IPS-20b (cell line): ENCODE measurements around the gene GALNT8.
"Not testable (repeated sequence)": the region's sequence is repeated elsewhere in the genome, so short reads cannot be mapped to it uniquely, and the experiment has no call there.

Experiments
- H3K27ac ChIP-seq: one replicate; pipeline ENCODE4 v1.5.1; 2013; ENCODE audit warnings: low read length
- H3K27me3 ChIP-seq: 2 replicates; pipeline ENCODE4 v1.6.1; 2013; ENCODE audit warnings: mild to moderate bottlenecking, low read length, inconsistent platforms; ENCODE audit not compliant: insufficient read depth
- H3K36me3 ChIP-seq: 2 replicates; pipeline ENCODE4 v1.6.1; 2013; ENCODE audit warnings: low read depth, mild to moderate bottlenecking, inconsistent platforms, low read length, moderate library complexity; ENCODE audit not compliant: insufficient read depth
- H3K4me1 ChIP-seq: 2 replicates; pipeline ENCODE4 v1.6.1; 2013; ENCODE audit warnings: mild to moderate bottlenecking, control low read depth, inconsistent platforms, low read length, moderate library complexity; ENCODE audit not compliant: insufficient read depth
- H3K4me3 ChIP-seq: 2 replicates; pipeline ENCODE4 v1.5.1; 2013; ENCODE audit warnings: mild to moderate bottlenecking, low read length, inconsistent platforms
- H3K9ac ChIP-seq: 2 replicates; pipeline ENCODE4 v1.6.1; 2013; ENCODE audit warnings: low read depth, mild to moderate bottlenecking, inconsistent platforms, low read length, moderate library complexity
- H3K9me3 ChIP-seq: 2 replicates; pipeline ENCODE4 v1.6.1; 2013; ENCODE audit warnings: mild to moderate bottlenecking, low read depth, low read length, inconsistent platforms; ENCODE audit not compliant: insufficient read depth

The GALNT8 gene

GRCh38 chr12:4745249-4745648, 25.0 kb downstream of the GALNT8 start:
- H3K27ac ChIP-seq = no peak overlapping the region
- H3K36me3 ChIP-seq = peaks cover 5% of the 10 kb centered on the region
- no peak overlapping the region for H3K4me3 ChIP-seq
- peaks cover 3% of the 10 kb centered on the region; the same call in 1 of the 2 replicates for H3K9me3 ChIP-seq
- no peak overlapping the region for H3K9ac ChIP-seq
- no peaks in the 10 kb centered on the region for H3K27me3 ChIP-seq
- no peaks in the 10 kb centered on the region for H3K4me1 ChIP-seq

GRCh38 chr12:4751654-4752053, 31.5 kb downstream of the GALNT8 start:
- H3K4me3 ChIP-seq, H3K27me3 ChIP-seq, H3K9me3 ChIP-seq, H3K27ac ChIP-seq, H3K4me1 ChIP-seq, H3K9ac ChIP-seq, H3K36me3 ChIP-seq: not testable (repeated sequence)

- H3K27me3 ChIP-seq = no peaks in the 10 kb centered on the region
- H3K27ac ChIP-seq = peak overlapping the region; percentile 11
- no peaks in the 10 kb centered on the region for H3K9me3 ChIP-seq
- H3K4me3 ChIP-seq = no peak overlapping the region
- H3K4me1 ChIP-seq = peaks cover 4% of the 10 kb centered on the region; the same call in 1 of the 2 replicates
- peak overlapping the region; percentile 38; the same call in 1 of the 2 replicates for H3K9ac ChIP-seq
- H3K36me3 ChIP-seq = no peaks in the 10 kb centered on the region
Measured at GRCh38 chr12:4762773-4763172, 42.6 kb downstream of the GALNT8 start.

GRCh38 chr12:4763549-4763948, 43.3 kb downstream of the GALNT8 start:
- peaks cover 4% of the 10 kb centered on the region; the same call in 1 of the 2 replicates for H3K4me1 ChIP-seq
- H3K27me3 ChIP-seq = no peaks in the 10 kb centered on the region

DNA sequence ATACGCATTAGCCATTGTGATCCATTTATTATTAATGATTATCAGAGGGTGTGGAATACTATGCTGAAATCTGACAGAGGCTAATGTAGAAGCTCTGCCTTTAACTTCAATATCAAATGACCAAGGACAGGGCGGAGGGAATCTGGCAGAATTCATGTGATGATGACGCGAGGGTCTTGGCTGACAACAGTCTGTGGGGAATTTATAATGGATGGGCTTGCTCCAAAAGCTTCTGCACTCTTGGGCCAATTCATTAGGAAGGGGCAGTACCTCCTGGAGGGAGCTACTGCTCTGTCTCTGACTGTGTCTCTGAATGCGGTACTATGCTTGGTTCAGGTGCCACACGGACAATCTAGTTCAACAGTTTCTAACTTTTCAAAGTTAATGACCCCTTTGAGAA, 46.2 kb downstream of the GALNT8 start:
- no peaks in the 10 kb centered on the region for H3K9me3 ChIP-seq
- no peaks in the 10 kb centered on the region for H3K36me3 ChIP-seq

More at GRCh38 chr12:4763549-4763948, 43.3 kb downstream of the GALNT8 start:
- Histone ChIP-seq H3K27ac (no peak overlapping the region), H3K36me3 (no peaks in the 10 kb centered on the region), H3K9ac (peak overlapping the region; percentile 38; the same call in 1 of the 2 replicates), H3K4me3 (no peak overlapping the region), H3K9me3 (no peaks in the 10 kb centered on the region)

GRCh38 chr12:4767186-4767585, 47.0 kb downstream of the GALNT8 start:
- H3K4me3 ChIP-seq = no peak overlapping the region
- no peaks in the 10 kb centered on the region for H3K9me3 ChIP-seq
- peaks cover 4% of the 10 kb centered on the region; the same call in 1 of the 2 replicates for H3K4me1 ChIP-seq
- H3K36me3 ChIP-seq = no peaks in the 10 kb centered on the region
- no peak overlapping the region for H3K27ac ChIP-seq
- no peaks in the 10 kb centered on the region for H3K27me3 ChIP-seq
- H3K9ac ChIP-seq = no peak overlapping the region

More for the DNA sequence above, 46.2 kb downstream of the GALNT8 start:
- H3K4me1 ChIP-seq = peaks cover 4% of the 10 kb centered on the region; the same call in 1 of the 2 replicates
- no peak overlapping the region for H3K4me3 ChIP-seq
- H3K27ac ChIP-seq = no peak overlapping the region
- no peak overlapping the region for H3K9ac ChIP-seq
- H3K27me3 ChIP-seq = no peaks in the 10 kb centered on the region

- H3K9me3 ChIP-seq = no peaks in the 10 kb centered on the region
- no peak overlapping the region for H3K4me3 ChIP-seq
- no peak overlapping the region for H3K9ac ChIP-seq
- no peaks in the 10 kb centered on the region for H3K27me3 ChIP-seq
- H3K27ac ChIP-seq = no peak overlapping the region
- H3K36me3 ChIP-seq = no peaks in the 10 kb centered on the region
- peaks cover under 1% of the 10 kb centered on the region; the same call in 1 of the 2 replicates for H3K4me1 ChIP-seq
Measured at GRCh38 chr12:4768341-4768740, 48.1 kb downstream of the GALNT8 start.

- no peak overlapping the region for H3K27ac ChIP-seq
Measured at GRCh38 chr12:4769073-4769472, 48.9 kb downstream of the GALNT8 start.

DNA sequence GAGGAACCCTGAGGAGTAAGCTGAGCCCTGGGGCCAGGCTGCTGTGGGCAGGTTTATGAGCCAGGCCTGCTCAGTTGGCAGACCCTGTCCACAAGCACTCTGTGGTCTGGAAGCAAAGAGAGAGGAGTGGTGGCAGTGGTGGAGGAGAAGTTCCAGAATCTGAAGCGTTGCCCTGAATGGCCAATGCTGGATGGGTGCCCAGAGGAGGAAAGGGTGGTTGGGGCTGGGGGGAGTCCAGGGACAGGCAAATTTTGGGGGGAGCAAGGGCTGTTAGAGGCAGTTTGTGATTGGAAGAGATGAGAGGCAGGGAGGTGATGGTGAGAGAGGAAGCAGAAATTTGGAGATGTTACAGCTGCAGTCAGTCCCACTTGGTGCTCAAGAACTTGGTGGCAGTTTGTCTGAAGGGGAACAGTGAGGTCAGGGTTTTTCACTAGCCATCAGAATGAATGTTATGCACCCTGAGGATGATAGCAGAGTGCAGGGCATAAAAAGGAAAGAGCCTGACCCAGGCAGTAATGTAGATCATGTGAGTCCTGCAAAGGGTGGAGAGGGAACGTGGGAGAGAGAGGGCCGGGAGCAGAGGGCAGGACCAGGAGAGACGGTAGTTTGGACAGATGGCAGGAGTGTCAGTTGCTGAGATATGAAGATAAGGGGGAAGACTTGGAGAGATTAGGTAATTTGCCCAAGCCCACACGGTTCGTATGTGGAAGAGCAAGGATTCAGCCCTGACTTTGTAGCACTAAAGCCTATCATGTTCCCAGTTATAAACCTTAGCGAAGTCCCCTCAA, 51.2 kb downstream of the GALNT8 start:
- no peaks in the 10 kb centered on the region for H3K27me3 ChIP-seq

More at GRCh38 chr12:4769073-4769472, 48.9 kb downstream of the GALNT8 start:
- no peak overlapping the region for H3K4me3 ChIP-seq
- no peaks in the 10 kb centered on the region for H3K4me1 ChIP-seq
- no peak overlapping the region for H3K9ac ChIP-seq
- H3K9me3 ChIP-seq = no peaks in the 10 kb centered on the region
- H3K36me3 ChIP-seq = no peaks in the 10 kb centered on the region
- no peaks in the 10 kb centered on the region for H3K27me3 ChIP-seq

DNA sequence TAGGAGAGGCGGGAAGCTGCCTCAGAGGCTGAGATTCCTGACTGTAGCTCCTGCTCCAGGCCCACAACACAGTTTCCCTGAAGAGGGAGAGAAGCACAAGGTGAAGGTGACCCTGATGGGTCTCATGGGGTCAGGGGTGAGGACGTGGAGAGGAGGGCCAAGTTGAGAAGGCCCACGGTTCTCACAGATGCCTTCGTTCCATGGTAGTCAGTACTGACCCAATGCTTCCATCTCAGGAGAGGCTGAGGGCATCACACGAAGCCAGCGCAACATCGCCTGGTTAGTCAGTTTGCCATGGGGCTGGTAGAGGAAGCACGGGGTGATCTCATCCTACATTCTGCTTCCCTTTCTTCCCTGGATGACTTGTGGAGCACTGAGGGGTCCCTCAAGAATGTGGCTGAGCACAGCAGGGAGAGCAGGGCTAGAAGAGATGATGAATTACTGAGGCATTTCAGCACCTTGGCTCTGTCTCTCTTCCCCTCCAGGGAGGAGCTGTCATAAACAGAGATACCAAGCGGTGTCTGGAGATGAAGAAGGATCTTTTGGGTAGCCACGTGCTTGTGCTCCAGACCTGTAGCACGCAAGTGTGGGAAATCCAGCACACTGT, 51.9 kb downstream of the GALNT8 start:
- no peaks in the 10 kb centered on the region for H3K4me1 ChIP-seq
- no peak overlapping the region for H3K9ac ChIP-seq
- no peak overlapping the region for H3K27ac ChIP-seq
- H3K9me3 ChIP-seq = no peaks in the 10 kb centered on the region
- no peak overlapping the region for H3K4me3 ChIP-seq
- H3K36me3 ChIP-seq = no peaks in the 10 kb centered on the region
- no peaks in the 10 kb centered on the region for H3K27me3 ChIP-seq

More for the DNA sequence above, 51.2 kb downstream of the GALNT8 start:
- no peaks in the 10 kb centered on the region for H3K36me3 ChIP-seq
- H3K9ac ChIP-seq = no peak overlapping the region
- H3K27ac ChIP-seq = no peak overlapping the region
- no peaks in the 10 kb centered on the region for H3K4me1 ChIP-seq
- H3K4me3 ChIP-seq = no peak overlapping the region
- no peaks in the 10 kb centered on the region for H3K9me3 ChIP-seq

DNA sequence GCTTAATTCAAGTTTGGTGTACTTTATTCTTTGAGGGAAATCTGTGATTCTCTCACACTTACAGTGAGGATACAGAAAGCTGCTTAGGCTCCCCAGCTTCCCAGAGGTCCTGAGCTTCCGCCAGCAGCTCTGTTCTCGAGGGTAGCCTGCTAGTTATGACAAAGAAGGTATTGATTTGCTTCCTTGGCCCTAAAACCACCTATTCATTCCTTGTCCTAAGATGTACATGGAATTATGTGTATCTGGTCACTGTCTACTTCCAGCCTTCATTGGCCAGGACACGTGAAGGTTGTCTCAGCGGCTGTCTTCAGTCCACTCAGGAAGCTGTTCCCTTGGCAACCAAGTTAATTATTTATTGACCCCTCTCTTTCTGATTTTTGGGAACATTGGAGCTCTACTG, 55.7 kb downstream of the GALNT8 start:
- Histone ChIP-seq H3K9me3 (no peaks in the 10 kb centered on the region), H3K4me1 (no peaks in the 10 kb centered on the region), H3K27ac (no peak overlapping the region), H3K9ac (no peak overlapping the region), H3K4me3 (no peak overlapping the region), H3K36me3 (no peaks in the 10 kb centered on the region), H3K27me3 (no peaks in the 10 kb centered on the region)

DNA sequence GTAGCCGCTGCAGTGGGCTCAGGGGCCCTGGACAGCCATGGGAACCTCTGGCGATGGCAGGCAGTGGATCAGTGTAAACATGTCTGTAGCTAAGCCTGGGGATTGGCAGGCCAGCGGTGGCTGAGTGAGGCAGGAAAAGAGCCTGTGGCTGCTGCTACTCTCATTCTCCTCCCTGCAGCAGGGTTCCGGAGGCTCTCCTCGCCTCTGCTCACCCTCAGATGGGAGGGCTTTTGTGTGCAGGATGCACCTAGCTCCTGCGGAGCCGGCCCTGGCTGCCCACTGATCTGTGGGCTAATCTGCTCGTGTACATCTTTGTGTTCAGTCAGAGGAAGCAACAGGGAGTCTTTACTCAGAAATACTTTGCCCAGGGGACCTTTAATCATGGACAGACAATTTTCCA, 59.5 kb downstream of the GALNT8 start:
- H3K9me3 ChIP-seq = no peaks in the 10 kb centered on the region
- no peak overlapping the region for H3K9ac ChIP-seq
- H3K27me3 ChIP-seq = no peaks in the 10 kb centered on the region
- H3K27ac ChIP-seq = no peak overlapping the region
- H3K4me1 ChIP-seq = no peaks in the 10 kb centered on the region
- H3K36me3 ChIP-seq = no peaks in the 10 kb centered on the region
- no peak overlapping the region for H3K4me3 ChIP-seq
